K562 (cell line): Measurements from ENCODE around the gene PRELID3B. TPM values are rescaled to one million over a fixed set of nuclear protein-coding genes. Genes with fewer than 3 reads are reported as not detected.
"Not testable (repeated sequence)": the region's sequence is repeated elsewhere in the genome, so short reads cannot be mapped to it uniquely, and the experiment has no call there.

Experiments used
- ATAC-seq: fragments of 200-7000 bp; cut with Tn5 transposase; 3 replicates; pipeline ENCODE4 v1.9.1; 2020; ENCODE audit warnings: moderate library complexity
- BruUV-seq: library from RNA; stranded (reverse); fragments of 400-500 nt; replicated peaks from 2 replicates; lab custom pipeline; 2021; lab: Mats Ljungman, UMichigan
- CTCF ChIA-PET: fragments of 300-600 bp; formaldehyde crosslinking; extraction: SDS; loops from one replicate; lab custom pipeline; 2021; ENCODE audit warnings: low intra/inter-chr PET ratio; lab: Yijun Ruan, JAX
- POLR2A ChIA-PET: fragments of 300-600, 350-650 bp; sonication (Branson Sonifier 250); formaldehyde crosslinking; extraction: SDS; loops from one replicate; lab custom pipeline; 2021; ENCODE audit warnings: antibody characterized with exemption, inconsistent platforms; lab: Yijun Ruan, JAX
- DNase-seq, 4 experiments: peaks; one replicate each; pipeline versions ENCODE4 v3.0.0 to v3.0.0-alpha.2; 2011 to 2018; ENCODE audit warnings: low spot score in 3 of 4, mixed read lengths in 3 of 4; ENCODE audit errors: extremely low read depth in 1 of 4
- FAIRE-seq: peaks from 2 replicates; lab custom pipeline; 2011; peaks lifted over from hg19 to GRCh38; lab: Jason Lieb, UNC
- H2AFZ ChIP-seq: 2 replicates; pipeline ENCODE4 v1.6.0; 2011; ENCODE audit warnings: low read depth, low read length, control low read depth, inconsistent platforms
- H3K27ac ChIP-seq: fragments of 200-600 bp; 3 replicates; pipeline ENCODE4 v1.8.0; 2011; ENCODE audit warnings: low read depth, mild to moderate bottlenecking, control low read depth, inconsistent platforms, low read length, moderate library complexity, mixed read lengths; ENCODE audit errors: extremely low read depth
- H3K27me3 ChIP-seq, 2 experiments: fragments of 300-600 bp in 1 of 2; 2 replicates in 1 of 2; 3 replicates in 1 of 2; pipeline versions ENCODE4 v1.6.0 to v1.8.0; 2011; ENCODE audit warnings: inconsistent platforms in 2 of 2, low read length in 2 of 2, mild to moderate bottlenecking in 1 of 2, mixed read lengths in 1 of 2, moderate library complexity in 1 of 2; ENCODE audit not compliant: control insufficient read depth in 2 of 2, insufficient read depth in 2 of 2
- H3K36me3 ChIP-seq: fragments of 300-600 bp; 3 replicates; pipeline ENCODE4 v1.8.0; 2011; ENCODE audit warnings: mild to moderate bottlenecking, low read length, inconsistent platforms; ENCODE audit not compliant: control insufficient read depth, insufficient read depth
- H3K4me1 ChIP-seq, 2 experiments: fragments of 200-600 bp in 1 of 2; replicated peaks in 1 of 2; 2 replicates in 1 of 2; 3 replicates in 1 of 2; pipeline versions ENCODE4 v1.5.1 to v1.8.0; 2011; ENCODE audit warnings: inconsistent platforms in 2 of 2, low read length in 2 of 2, mild to moderate bottlenecking in 1 of 2, mixed read lengths in 1 of 2, moderate library complexity in 1 of 2; ENCODE audit not compliant: control insufficient read depth in 2 of 2, insufficient read depth in 2 of 2
- H3K4me2 ChIP-seq: 2 replicates; pipeline ENCODE4 v1.6.1; 2011; ENCODE audit warnings: low read length, control low read depth, inconsistent platforms, mixed read lengths; ENCODE audit not compliant: insufficient read depth
- H3K4me3 ChIP-seq: fragments of 200-600 bp; sonication (generic), shearing (Covaris generic); 2 replicates; pipeline ENCODE4 v1.5.1; 2016; ENCODE audit warnings: control low read depth, inconsistent platforms
- H3K79me2 ChIP-seq: fragments of 200-600 bp; 3 replicates; pipeline ENCODE4 v1.8.0; 2011; ENCODE audit warnings: low read length, inconsistent platforms; ENCODE audit not compliant: control insufficient read depth, insufficient read depth
- H3K9ac ChIP-seq, 2 experiments: 2 replicates each; pipeline versions ENCODE4 v1.6.0 to v1.6.1; 2011; ENCODE audit warnings: low read depth in 2 of 2, low read length in 2 of 2, control low read depth in 1 of 2, inconsistent platforms in 1 of 2, mild to moderate bottlenecking in 1 of 2, mixed read lengths in 1 of 2; ENCODE audit not compliant: insufficient read depth in 1 of 2
- H3K9me1 ChIP-seq: one replicate; pipeline ENCODE4 v1.6.0; 2011; ENCODE audit warnings: inconsistent platforms, mild to moderate bottlenecking, low read length, moderate library complexity; ENCODE audit not compliant: control insufficient read depth, insufficient read depth
- H3K9me3 ChIP-seq: replicated peaks from 2 replicates; pipeline ENCODE4 v1.5.1; 2011; ENCODE audit warnings: low read depth, low read length, inconsistent platforms; ENCODE audit not compliant: control insufficient read depth, insufficient read depth
- H4K20me1 ChIP-seq: replicated peaks from 2 replicates; pipeline ENCODE4 v1.6.1; 2011; ENCODE audit warnings: low read length, inconsistent platforms, mixed read lengths; ENCODE audit not compliant: control insufficient read depth, insufficient read depth
- CHD2 ChIP-seq: IDR thresholded peaks from 2 replicates; pipeline ENCODE4 v1.6.1; 2011; ENCODE audit warnings: low read depth, low read length
- MCM3 ChIP-seq: fragments of 450-650 bp; IDR thresholded peaks from 2 replicates; pipeline ENCODE4 v1.6.1; 2016
- MNT ChIP-seq, 2 experiments: fragments of 450-650 bp; conservative IDR thresholded peaks; 2 replicates each; pipeline ENCODE4 v1.6.1; 2017; ENCODE audit warnings: mild to moderate bottlenecking in 2 of 2, moderate library complexity in 2 of 2
- RBM25 ChIP-seq: fragments of 200-400 bp; formaldehyde crosslinking; IDR thresholded peaks from 2 replicates; pipeline ENCODE4 v1.6.1; 2018; ENCODE audit warnings: low read length, low read depth, moderate library complexity; ENCODE audit not compliant: severe bottlenecking
- SIX5 ChIP-seq, 2 experiments: IDR thresholded peaks; 2 replicates each; pipeline ENCODE4 v1.6.1; 2011; ENCODE audit warnings: low read length in 2 of 2, borderline replicate concordance in 1 of 2, low read depth in 1 of 2, mild to moderate bottlenecking in 1 of 2, moderate library complexity in 1 of 2; ENCODE audit not compliant: insufficient read depth in 1 of 2
- SMARCA5 ChIP-seq: fragments of 450-650 bp; IDR thresholded peaks from 2 replicates; pipeline ENCODE4 v1.6.1; 2016
- SRF ChIP-seq, 2 experiments: fragments of 250-450, 450-650 bp in 1 of 2; sonication (Bioruptor Pico) in 1 of 2; sonication (generic) in 1 of 2; formaldehyde crosslinking; IDR thresholded peaks; 2 replicates each; pipeline versions ENCODE4 v1.5.0 to v1.5.1; 2020 to 2022; ENCODE audit warnings: mild to moderate bottlenecking in 1 of 2, missing genetic modification reagents in 1 of 2
- SRSF1 ChIP-seq: fragments of 200-400 bp; formaldehyde crosslinking; IDR thresholded peaks from 2 replicates; pipeline ENCODE4 v1.6.1; 2017; ENCODE audit warnings: mild to moderate bottlenecking, low read depth, low read length, moderate library complexity
- ZBTB2 ChIP-seq: fragments of 450-650 bp; IDR thresholded peaks from 2 replicates; pipeline ENCODE4 v1.6.1; 2016; ENCODE audit warnings: antibody characterized with exemption
- ZNF121 ChIP-seq: sonication (generic); formaldehyde crosslinking; conservative IDR thresholded peaks from 2 replicates; pipeline ENCODE4 v1.8.0; 2022; ENCODE audit warnings: missing genetic modification reagents
- WGBS: fragments of 100-300 bp; shearing (Covaris generic); methylation state at CpG from one replicate; pipeline ENCODE4 v1.1.6; 2016; ENCODE audit warnings: low coverage, mixed read lengths; ENCODE audit not compliant: insufficient coverage; ENCODE audit errors: missing lambda C conversion rate; 5-methylcytosine and 5-hydroxymethylcytosine counted together
- in situ Hi-C: fragments of 300-500 bp; cut with MboI; formaldehyde crosslinking; loops from 4 replicates; pipeline ENCODE4 v1.15.0; 2018; ENCODE audit warnings: inconsistent platforms, mixed read lengths
- intact Hi-C: fragments of 100-400 bp; cut with micrococcal nuclease; formaldehyde crosslinking; loops from 2 replicates; pipeline ENCODE4 v1.14.2; 2022
- polyA plus RNA-seq, 8 experiments: library from polyadenylated mRNA; depleted of rRNA in 4 of 8; stranded (reverse) in 5 of 8; unstranded in 3 of 8; fragments of >200 nt; fragmentation: Nextera tagmentation in 2 of 8; fragmentation: Illumina TruSeq in 1 of 8; extraction: Ambion mirVana in 2 of 8; extraction: Trizol in 1 of 8; gene quantifications; 2 replicates each; pipeline versions ENCODE4 v1.2.1 to v1.2.3, GENCODE V29; 2011 to 2014; ENCODE audit warnings: inconsistent platforms in 1 of 8, missing spikeins in 1 of 8
- total RNA-seq, 7 experiments: library from RNA; depleted of rRNA in 6 of 7; stranded (reverse); fragments of >200 nt in 6 of 7; fragmentation: Illumina TruSeq in 2 of 7; extraction: Trizol in 2 of 7; gene quantifications; 2 replicates each; pipeline versions ENCODE4 v1.2.1 to v1.2.3, GENCODE V29; 2011 to 2021; ENCODE audit warnings: low replicate concordance in 1 of 7

The PRELID3B gene
- total and polyA plus RNA-seq, 9 of the 15 experiments (the other 6 are each of a cell fraction or from before 2014, with no cell fraction given), result 77.0 to 186 (median 101) TPM

- WGBS, result 11% methylated on average over 16 of the region's 16 CpGs
- H3K9ac ChIP-seq, result peak overlapping the region; percentile 88 to 89
- intact Hi-C loops, result not testable (repeated sequence)
Measured at GRCh38 chr20:59041487-59041886, 1.1 kb downstream of the PRELID3B start.

GRCh38 chr20:59040667-59041066 is 1.9 kb downstream of the PRELID3B start:
- intact Hi-C loops (no loop called here), in situ Hi-C loops (no loop called here)
- H3K4me3 ChIP-seq, result peak overlapping the region; percentile 69; the same call in 1 of the 2 replicates
- 33% methylated on average over 5 of the region's 5 CpGs for WGBS
- ATAC-seq (no peak), FAIRE-seq (no peak), DNase-seq (no peak)
- peak overlapping the region; percentile 98 for H3K4me2 ChIP-seq
- no peaks in the 10 kb centered on the region for H3K27me3 ChIP-seq
- H3K79me2 ChIP-seq, result peaks cover 69% of the 10 kb centered on the region
- peaks cover 4% of the 10 kb centered on the region for H3K9me1 ChIP-seq
- H3K4me1 ChIP-seq, result peaks cover 12 to 21% of the 10 kb centered on the region in 2 experiments; a peak in 4 of 5 replicates
- H3K9me3 ChIP-seq, result no peaks in the 10 kb centered on the region
- H3K27ac ChIP-seq, result no peak overlapping the region; the same call in 2 of the 3 replicates
- POLR2A ChIA-PET, result interaction anchor here (0.9 to 4.5 kb wide), 3 partner anchors 8 to 144 kb away, joined by 3 to 28 read pairs (median 4); partner anchors contain the start of genes ATP5F1E and TUBB1
- peak overlapping the region; percentile 88 to 89; a peak in 3 of 4 replicates for H3K9ac ChIP-seq
- BruUV-seq, result no TSS peak
- peaks cover 5% of the 10 kb centered on the region for H4K20me1 ChIP-seq
- H2AFZ ChIP-seq, result no peak overlapping the region
- CTCF ChIA-PET, result no interaction called here
- peaks cover 54% of the 10 kb centered on the region for H3K36me3 ChIP-seq
- TF ChIP-seq SRF (CRISPR knock-in tag; IDR thresholded peaks at IDR 0.05), result no peak
- TF ChIP-seq ZBTB2, result no peak
- no peak for TF ChIP-seq SRSF1
- no peak for TF ChIP-seq MNT (conservative IDR thresholded peaks at IDR 0.05)
- no peak for TF ChIP-seq CHD2
- no peak for TF ChIP-seq SIX5 (IDR thresholded peaks at IDR 0.05; ENCODE audit: borderline replicate concordance in 1 of 2, insufficient read depth in 1 of 2, low read depth in 1 of 2, low read length in 2 of 2)
- no peak for TF ChIP-seq MCM3

More at GRCh38 chr20:59041487-59041886, 1.1 kb downstream of the PRELID3B start:
- 0 out of 2 replicates have a peak, but pooled peaks have one; percentile 15 for TF ChIP-seq SMARCA5
- TF ChIP-seq ZNF121 (CRISPR knock-in tag), result peak; percentile 83
- TF ChIP-seq RBM25, result peak; percentile 15
- H3K9me3 ChIP-seq, H3K9me1 ChIP-seq, H4K20me1 ChIP-seq, BruUV-seq, FAIRE-seq, CTCF ChIA-PET, in situ Hi-C loops, H3K27me3 ChIP-seq, DNase-seq, ATAC-seq: not testable (repeated sequence)
- Histone ChIP-seq H3K79me2 (peaks cover 64% of the 10 kb centered on the region), H3K27ac (peak overlapping the region; percentile 83), H2AFZ (peak overlapping the region; percentile 90; the same call in 1 of the 2 replicates), H3K4me1 (peaks cover 12 to 21% of the 10 kb centered on the region in 2 experiments; a peak in 4 of 5 replicates), H3K4me2 (peak overlapping the region; percentile 98), H3K4me3 (peak overlapping the region; percentile 69), H3K36me3 (peaks cover 46% of the 10 kb centered on the region)
- POLR2A ChIA-PET, result interaction anchor here (0.9 to 4.5 kb wide), 3 partner anchors 9 to 145 kb away, joined by 3 to 28 read pairs (median 4); partner anchors contain the start of genes ATP5F1E and TUBB1
